ENCODE data around the gene MYDGF.

The MYDGF gene

GRCh38 chr19:4673726-4674125 is 3.6 kb upstream of the MYDGF start:
- no peak for DNase-seq

GRCh38 chr19:4673216-4673615 is 3.1 kb upstream of the MYDGF start:
- no peak for DNase-seq

GRCh38 chr19:4671185-4671851 is 1.2 kb upstream of the MYDGF start:
- no peak for DNase-seq

- DNase-seq, result no peak
Observed at GRCh38 chr19:4664642-4665041, 5.5 kb downstream of the MYDGF start.

- no peak for DNase-seq
Observed at GRCh38 chr19:4662812-4663211, 7.3 kb downstream of the MYDGF start.

- no peak for DNase-seq
Observed at GRCh38 chr19:4662020-4662695, 8.0 kb downstream of the MYDGF start.

GRCh38 chr19:4660993-4661392 is 9.1 kb downstream of the MYDGF start:
- no peak for DNase-seq

- DNase-seq, result no peak
Observed at GRCh38 chr19:4660181-4660791, 9.9 kb downstream of the MYDGF start.

GRCh38 chr19:4657835-4658234 is 12.3 kb downstream of the MYDGF start:
- DNase-seq, result no peak

- no peak for DNase-seq
Observed at GRCh38 chr19:4657262-4657661, 12.9 kb downstream of the MYDGF start.

GRCh38 chr19:4656102-4656501 is 14.0 kb downstream of the MYDGF start:
- no peak for DNase-seq

GRCh38 chr19:4654437-4655361 is 15.4 kb downstream of the MYDGF start:
- no peak for DNase-seq

- no peak for DNase-seq
Observed at GRCh38 chr19:4653793-4654436, 16.2 kb downstream of the MYDGF start.

- no peak for DNase-seq
Observed at GRCh38 chr19:4652075-4652474, 18.1 kb downstream of the MYDGF start.

- DNase-seq, result no peak
Observed at GRCh38 chr19:4650159-4650558, 20.0 kb downstream of the MYDGF start.

GRCh38 chr19:4649392-4650047 is 20.6 kb downstream of the MYDGF start:
- DNase-seq, result no peak

- no peak for DNase-seq
Observed at GRCh38 chr19:4647676-4648644, 22.2 kb downstream of the MYDGF start.

GRCh38 chr19:4645718-4646117 is 24.4 kb downstream of the MYDGF start:
- DNase-seq, result no peak

- DNase-seq, result no peak
Observed at GRCh38 chr19:4642625-4643024, 27.5 kb downstream of the MYDGF start.

- no peak for DNase-seq
Observed at GRCh38 chr19:4641132-4641531, 29.0 kb downstream of the MYDGF start.
